ENCODE data around the gene IL18.
A peak's percentile ranks its signal among the peaks of the same experiment; 100 is the strongest.
"Not testable (repeated sequence)": the region's sequence is repeated elsewhere in the genome, so short reads cannot be mapped to it uniquely, and the experiment has no call there.

The IL18 gene

DNA sequence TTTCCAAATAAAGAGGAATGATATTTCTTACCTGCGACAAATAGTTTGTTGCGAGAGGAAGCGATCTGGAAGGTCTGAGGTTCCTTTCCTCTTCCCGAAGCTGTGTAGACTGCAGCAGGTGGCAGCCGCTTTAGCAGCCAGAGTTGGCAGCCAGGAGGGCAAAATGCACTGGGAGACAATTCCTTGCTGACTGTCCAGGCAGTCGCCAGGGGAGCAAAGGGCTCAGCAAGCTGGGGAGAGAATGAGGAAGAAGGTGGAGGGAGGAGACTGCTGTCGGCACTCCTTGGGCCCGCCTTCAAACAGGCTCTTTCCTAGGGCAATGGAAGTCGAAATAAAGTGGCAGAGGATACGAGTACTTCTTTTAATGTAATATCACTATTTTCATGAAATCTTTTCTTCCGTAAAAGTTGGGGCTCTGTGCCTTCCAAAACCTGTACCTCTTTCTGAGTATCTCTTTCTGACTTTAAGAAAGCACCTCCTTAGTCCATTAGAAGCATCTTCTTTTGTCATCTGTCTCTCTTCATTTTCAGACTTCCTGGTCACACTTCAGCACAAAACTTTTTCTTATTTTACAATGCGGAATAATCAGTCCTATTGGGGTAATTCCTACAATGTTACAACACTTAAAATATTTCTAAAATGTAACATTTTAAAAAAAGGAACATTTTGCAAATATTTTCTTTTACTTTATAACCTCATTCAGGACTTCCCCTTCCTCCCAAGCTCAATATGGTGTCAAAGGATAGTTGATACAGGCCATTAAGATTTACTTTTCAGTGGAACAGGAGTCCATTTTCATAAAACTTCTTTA, at the start of gene IL18:
Gene IL18 (minus strand): TSS at position 220 of the 811 bp plus-strand sequence. CDS start 9,041 bp downstream, outside the sequence.
- Mint-ChIP-seq H3K4me1 (peaks cover 19% of the 10 kb centered on the region), H3K27ac (peak within 1 kb of the TSS; percentile 21), H3K36me3 (peaks cover 6% of the 10 kb centered on the region), H3K27me3 (peaks cover 38% of the 10 kb centered on the region), H3K4me3 (peak within 1 kb of the TSS; percentile 60), H3K9me3 (no peaks in the 10 kb centered on the region)
- ATAC-seq, result no peak

DNA sequence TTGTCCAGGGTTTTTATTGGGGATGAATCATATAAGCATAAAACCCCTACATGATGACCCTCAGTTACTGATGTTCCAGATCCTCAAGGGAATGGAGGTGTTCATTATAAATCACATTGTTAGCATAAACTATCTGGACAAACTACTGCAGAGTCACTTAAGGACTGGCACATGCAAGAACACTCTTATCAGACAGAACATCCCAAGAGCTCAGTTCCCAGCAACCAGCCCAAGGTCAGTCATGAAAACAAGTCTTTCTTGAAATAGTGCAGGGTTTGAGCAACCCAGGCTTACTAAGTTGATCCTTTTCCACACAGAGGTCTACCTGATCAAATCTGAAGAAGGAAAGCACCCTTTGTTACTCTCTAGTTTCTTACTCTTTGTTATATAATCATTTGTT, 48.8 kb upstream of the IL18 start:
- Mint-ChIP-seq H3K9me3 (no peaks in the 10 kb centered on the region), H3K4me1 (no peaks in the 10 kb centered on the region), H3K4me3 (no peak overlapping the region), H3K27me3 (no peaks in the 10 kb centered on the region), H3K27ac (no peak overlapping the region), H3K36me3 (no peaks in the 10 kb centered on the region)
- no peak for ATAC-seq

- Mint-ChIP-seq H3K9me3 (no peaks in the 10 kb centered on the region), H3K27ac (no peak overlapping the region), H3K4me3 (no peak overlapping the region), H3K27me3 (no peaks in the 10 kb centered on the region), H3K4me1 (no peaks in the 10 kb centered on the region), H3K36me3 (no peaks in the 10 kb centered on the region)
- ATAC-seq, result no peak
Measured at GRCh38 chr11:112212290-112212689, 48.4 kb upstream of the IL18 start.

DNA sequence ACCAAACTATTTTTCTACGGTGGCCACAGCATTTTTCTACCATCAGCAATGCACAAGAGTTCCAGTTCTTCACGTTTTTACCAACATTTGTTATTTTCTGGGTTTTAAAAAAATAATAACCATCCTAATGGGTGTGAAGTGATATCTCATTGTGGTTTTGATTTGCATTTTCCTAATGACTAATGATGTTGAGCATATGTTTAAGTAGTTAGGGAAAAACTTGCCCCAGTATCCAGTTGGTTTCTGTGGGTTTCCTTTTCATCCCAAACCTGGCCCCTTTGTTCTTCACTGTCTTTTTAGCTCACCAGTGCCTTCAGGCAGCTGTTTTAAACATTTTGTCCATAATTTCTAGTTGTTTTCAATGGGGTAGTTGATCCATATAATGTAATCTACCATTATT, 47.6 kb upstream of the IL18 start:
- no peaks in the 10 kb centered on the region for H3K27me3 Mint-ChIP-seq
- ATAC-seq, result no peak

DNA sequence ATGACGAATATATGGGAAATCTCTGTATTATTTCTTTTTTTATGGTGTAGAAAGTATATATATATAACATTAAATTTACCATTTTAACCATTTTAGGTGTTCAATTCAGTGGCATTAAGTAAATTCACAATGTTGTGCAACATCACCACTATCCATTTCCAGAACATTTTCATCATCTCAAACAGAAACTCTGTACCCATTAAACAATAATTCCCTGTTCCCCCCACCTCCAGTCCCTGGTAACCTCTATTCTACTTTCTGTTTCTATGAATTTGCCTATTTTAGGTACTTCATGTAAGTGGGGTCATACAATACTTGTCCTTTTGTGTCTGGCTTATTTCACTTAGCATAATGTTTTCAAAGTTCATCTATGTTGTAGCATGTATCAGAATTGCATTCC, 47.0 kb upstream of the IL18 start:
- H3K27ac Mint-ChIP-seq, result no peak overlapping the region
- ATAC-seq, result no peak
- no peaks in the 10 kb centered on the region for H3K9me3 Mint-ChIP-seq
- no peaks in the 10 kb centered on the region for H3K27me3 Mint-ChIP-seq
- no peak overlapping the region for H3K4me3 Mint-ChIP-seq
- no peaks in the 10 kb centered on the region for H3K36me3 Mint-ChIP-seq
- H3K4me1 Mint-ChIP-seq, result no peaks in the 10 kb centered on the region

More for the DNA sequence above, 47.6 kb upstream of the IL18 start:
- no peaks in the 10 kb centered on the region for H3K36me3 Mint-ChIP-seq
- H3K27ac Mint-ChIP-seq, result no peak overlapping the region
- H3K9me3 Mint-ChIP-seq, result no peaks in the 10 kb centered on the region
- no peaks in the 10 kb centered on the region for H3K4me1 Mint-ChIP-seq
- no peak overlapping the region for H3K4me3 Mint-ChIP-seq

DNA sequence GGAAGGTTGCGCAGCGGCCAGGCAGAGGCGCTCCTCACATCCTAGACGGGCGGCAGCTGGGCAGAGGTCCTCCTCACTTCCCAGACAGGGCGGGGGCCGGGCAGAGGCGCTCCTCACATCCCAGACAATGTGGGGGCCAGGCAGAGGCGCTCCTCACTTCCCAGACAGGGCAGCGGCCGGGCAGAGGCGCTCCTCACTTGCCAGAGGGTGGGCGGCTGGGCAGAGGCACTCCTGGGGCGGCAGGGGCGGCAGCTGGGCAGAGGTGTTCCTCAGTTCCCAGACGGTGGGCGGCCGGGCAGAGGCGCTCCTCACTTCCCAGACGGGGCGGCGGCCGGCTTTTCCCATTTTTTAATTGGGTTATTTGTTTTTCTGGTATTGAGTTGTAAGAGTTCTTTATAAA, 42.2 kb upstream of the IL18 start:
- no peak overlapping the region for H3K27ac Mint-ChIP-seq
- no peaks in the 10 kb centered on the region for H3K4me1 Mint-ChIP-seq
- ATAC-seq, result no peak
- no peaks in the 10 kb centered on the region for H3K9me3 Mint-ChIP-seq
- no peaks in the 10 kb centered on the region for H3K27me3 Mint-ChIP-seq
- no peak overlapping the region for H3K4me3 Mint-ChIP-seq
- no peaks in the 10 kb centered on the region for H3K36me3 Mint-ChIP-seq

DNA sequence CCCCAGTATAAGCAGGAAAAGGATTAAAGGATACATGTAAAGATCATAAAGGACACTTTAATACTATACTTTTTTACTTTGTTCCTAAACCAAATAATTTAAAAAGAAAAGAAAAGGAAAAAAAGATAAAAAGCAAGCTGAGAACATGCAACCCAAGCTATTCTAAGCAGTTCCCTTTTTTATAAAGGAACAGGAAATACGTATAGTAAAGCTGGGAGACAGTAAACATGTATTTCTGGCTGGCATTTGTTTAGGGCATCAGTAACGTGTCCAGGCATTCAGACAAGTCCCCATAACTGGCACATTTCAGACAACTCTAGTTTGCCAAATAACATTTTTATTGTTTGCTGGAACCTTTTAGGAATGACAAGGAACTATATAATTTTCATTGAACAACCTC, 36.4 kb upstream of the IL18 start:
- H3K27me3 Mint-ChIP-seq, result peaks cover 8% of the 10 kb centered on the region
- no peaks in the 10 kb centered on the region for H3K4me1 Mint-ChIP-seq
- ATAC-seq, result no peak
- peaks cover 2% of the 10 kb centered on the region for H3K9me3 Mint-ChIP-seq
- no peaks in the 10 kb centered on the region for H3K36me3 Mint-ChIP-seq
- no peak overlapping the region for H3K27ac Mint-ChIP-seq
- no peak overlapping the region for H3K4me3 Mint-ChIP-seq

- H3K4me1 Mint-ChIP-seq, H3K27me3 Mint-ChIP-seq, H3K4me3 Mint-ChIP-seq: not testable (repeated sequence)
Measured at GRCh38 chr11:112199101-112199500, 35.2 kb upstream of the IL18 start.

GRCh38 chr11:112196519-112197087, 32.7 kb upstream of the IL18 start:
- no peak overlapping the region for H3K4me3 Mint-ChIP-seq
- H3K27ac Mint-ChIP-seq, result no peak overlapping the region
- H3K4me1 Mint-ChIP-seq, result no peaks in the 10 kb centered on the region
- H3K36me3 Mint-ChIP-seq, result no peaks in the 10 kb centered on the region
- ATAC-seq, result no peak
- H3K9me3 Mint-ChIP-seq, result peaks cover 2% of the 10 kb centered on the region
- H3K27me3 Mint-ChIP-seq, result peaks cover 8% of the 10 kb centered on the region

More at GRCh38 chr11:112199101-112199500, 35.2 kb upstream of the IL18 start:
- ATAC-seq, H3K27ac Mint-ChIP-seq, H3K9me3 Mint-ChIP-seq, H3K36me3 Mint-ChIP-seq: not testable (repeated sequence)

DNA sequence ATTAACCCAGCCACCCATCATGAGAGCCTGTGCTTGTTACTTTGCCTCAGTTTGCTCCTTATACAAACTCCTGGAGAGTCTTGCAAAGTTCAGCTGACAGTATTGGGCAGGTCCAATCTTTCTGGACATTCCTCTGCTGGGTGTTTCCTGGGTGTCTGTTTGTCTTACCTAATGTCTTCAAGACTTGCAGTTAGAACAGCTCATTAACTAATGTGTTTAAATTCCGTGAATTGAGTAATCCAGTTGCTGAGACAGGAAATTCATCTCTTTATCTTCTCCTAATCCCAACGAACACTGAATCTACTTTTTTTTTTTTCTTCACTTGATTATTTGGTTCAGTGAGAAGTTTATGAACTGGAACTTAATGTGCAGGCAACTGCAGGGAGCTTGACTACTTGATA, 32.1 kb upstream of the IL18 start:
- Mint-ChIP-seq H3K9me3 (peaks cover 2% of the 10 kb centered on the region), H3K27me3 (peaks cover 8% of the 10 kb centered on the region), H3K4me3 (no peak overlapping the region), H3K36me3 (no peaks in the 10 kb centered on the region), H3K4me1 (no peaks in the 10 kb centered on the region), H3K27ac (no peak overlapping the region)
- no peak for ATAC-seq

DNA sequence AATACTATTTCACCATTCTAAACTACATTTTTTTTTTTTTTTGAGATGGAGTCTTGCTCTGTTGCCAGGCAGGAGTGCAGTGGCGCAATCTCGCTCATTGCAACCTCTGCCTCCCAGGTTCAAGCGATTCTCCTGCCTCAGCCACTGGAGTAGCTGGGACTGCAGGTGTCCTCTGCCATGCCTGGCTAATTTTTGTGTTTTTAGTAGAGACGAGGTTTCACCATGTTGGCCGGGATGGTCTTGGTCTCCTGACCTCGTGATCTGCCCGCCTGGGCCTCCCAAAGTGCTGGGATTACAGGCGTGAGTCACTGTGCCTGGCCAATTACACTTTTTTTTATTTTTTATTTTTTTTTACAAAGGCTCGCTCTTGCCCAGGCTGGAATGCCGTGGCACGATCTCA, 31.2 kb upstream of the IL18 start:
- not testable (repeated sequence) for H3K4me3 Mint-ChIP-seq, H3K36me3 Mint-ChIP-seq, ATAC-seq, H3K9me3 Mint-ChIP-seq, H3K4me1 Mint-ChIP-seq, H3K27ac Mint-ChIP-seq, H3K27me3 Mint-ChIP-seq

- Mint-ChIP-seq H3K36me3 (no peaks in the 10 kb centered on the region), H3K27ac (no peak overlapping the region), H3K4me3 (no peak overlapping the region), H3K9me3 (no peaks in the 10 kb centered on the region), H3K4me1 (peaks cover 9% of the 10 kb centered on the region), H3K27me3 (peaks cover 9% of the 10 kb centered on the region)
- ATAC-seq, result no peak
Measured at GRCh38 chr11:112186304-112186703, 22.4 kb upstream of the IL18 start.

GRCh38 chr11:112185883-112186282, 22.0 kb upstream of the IL18 start:
- ATAC-seq, result no peak
- Mint-ChIP-seq H3K4me3 (no peak overlapping the region), H3K9me3 (no peaks in the 10 kb centered on the region), H3K27ac (no peak overlapping the region), H3K4me1 (peaks cover 9% of the 10 kb centered on the region), H3K27me3 (peaks cover 9% of the 10 kb centered on the region), H3K36me3 (no peaks in the 10 kb centered on the region)

GRCh38 chr11:112182867-112183266, 19.0 kb upstream of the IL18 start:
- Mint-ChIP-seq H3K36me3 (no peaks in the 10 kb centered on the region), H3K27ac (no peak overlapping the region), H3K9me3 (no peaks in the 10 kb centered on the region), H3K27me3 (no peaks in the 10 kb centered on the region), H3K4me1 (peaks cover 25% of the 10 kb centered on the region), H3K4me3 (no peak overlapping the region)
- no peak for ATAC-seq

- Mint-ChIP-seq H3K27ac (no peak overlapping the region), H3K4me3 (no peak overlapping the region), H3K4me1 (peaks cover 35% of the 10 kb centered on the region), H3K36me3 (no peaks in the 10 kb centered on the region), H3K9me3 (no peaks in the 10 kb centered on the region), H3K27me3 (peaks cover 9% of the 10 kb centered on the region)
- ATAC-seq, result peak; percentile 98
Measured at GRCh38 chr11:112179601-112180000, 15.7 kb upstream of the IL18 start.

DNA sequence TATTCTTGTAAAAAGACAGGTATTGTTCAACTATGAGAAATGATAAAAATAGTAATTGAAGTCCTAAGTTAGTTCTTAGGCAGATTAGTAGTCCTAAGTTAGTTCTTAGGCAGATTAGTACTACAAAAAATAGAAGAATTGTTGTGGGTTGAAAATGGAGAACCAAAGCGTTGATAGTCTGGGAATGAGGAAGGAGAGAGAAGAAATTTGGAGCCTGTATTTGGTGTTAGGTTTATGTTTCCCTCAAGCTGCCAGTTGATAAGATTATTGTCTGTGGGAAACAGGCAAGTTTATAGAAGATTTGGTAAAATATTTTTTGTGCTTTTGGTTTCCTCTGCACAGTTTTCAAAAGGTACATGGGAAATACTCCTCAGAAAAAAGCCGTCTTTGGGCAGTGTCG, 15.0 kb upstream of the IL18 start:
- Mint-ChIP-seq H3K4me1 (peaks cover 37% of the 10 kb centered on the region), H3K27me3 (peaks cover 14% of the 10 kb centered on the region), H3K27ac (no peak overlapping the region), H3K4me3 (no peak overlapping the region), H3K9me3 (no peaks in the 10 kb centered on the region), H3K36me3 (no peaks in the 10 kb centered on the region)
- no peak for ATAC-seq

Measured in stimulated activated memory B cell treated with anti-CD40 and anti-IgM and Interleukin-4, amounts not matched to agents 10 μg/mL and 1 μg/mL and 100 μg/mL, for 72 hours (primary cell).